HFFc6 (cell line): ENCODE data around the gene DHX35. TPM values are rescaled to one million over a fixed set of nuclear protein-coding genes. Genes with fewer than 3 reads are reported as not detected.

Experiments
- DNase-seq: peaks from one replicate; pipeline ENCODE4 v3.0.0-alpha.2; 2018
- H3K27ac Mint-ChIP-seq: 2 replicates; pipeline ENCODE4 v1.8.0; 2020; ENCODE audit warnings: mild to moderate bottlenecking, mixed read lengths
- H3K27me3 Mint-ChIP-seq: 2 replicates; pipeline ENCODE4 v1.8.0; 2021; ENCODE audit warnings: mild to moderate bottlenecking, moderate library complexity, mixed read lengths; ENCODE audit not compliant: insufficient read depth
- H3K36me3 Mint-ChIP-seq: 2 replicates; pipeline ENCODE4 v1.8.0; 2021; ENCODE audit warnings: low read depth, mixed read lengths
- H3K4me1 Mint-ChIP-seq: 2 replicates; pipeline ENCODE4 v1.8.0; 2020; ENCODE audit warnings: low read depth, mixed read lengths
- H3K4me3 Mint-ChIP-seq: 2 replicates; pipeline ENCODE4 v1.8.0; 2020; ENCODE audit warnings: mild to moderate bottlenecking, moderate library complexity, mixed read lengths
- H3K9me3 Mint-ChIP-seq: 2 replicates; pipeline ENCODE4 v1.8.0; 2020; ENCODE audit warnings: mild to moderate bottlenecking, mixed read lengths
- total RNA-seq, 6 experiments: library from RNA; stranded (reverse); fragmentation: NEBNext Ultra II Directional; extraction: Animal tissue kit (Norgen Biotek cat#: 25700); gene quantifications; 2 replicates in 1 of 6; 3 replicates in 5 of 6; pipeline ENCODE4 v1.2.3, GENCODE V29; 2021
- TF ChIP-seq, protein P1 (sequence below): fragments of 200-600 bp; sonication (generic); IDR thresholded peaks from 2 replicates; pipeline ENCODE4 v1.5.0; 2021; ENCODE audit warnings: antibody characterized with exemption, mild to moderate bottlenecking

The DHX35 gene
- total RNA-seq, 6 experiments from 2014 or later: 5.7 to 7.6 (median 6.8) TPM

DNA sequence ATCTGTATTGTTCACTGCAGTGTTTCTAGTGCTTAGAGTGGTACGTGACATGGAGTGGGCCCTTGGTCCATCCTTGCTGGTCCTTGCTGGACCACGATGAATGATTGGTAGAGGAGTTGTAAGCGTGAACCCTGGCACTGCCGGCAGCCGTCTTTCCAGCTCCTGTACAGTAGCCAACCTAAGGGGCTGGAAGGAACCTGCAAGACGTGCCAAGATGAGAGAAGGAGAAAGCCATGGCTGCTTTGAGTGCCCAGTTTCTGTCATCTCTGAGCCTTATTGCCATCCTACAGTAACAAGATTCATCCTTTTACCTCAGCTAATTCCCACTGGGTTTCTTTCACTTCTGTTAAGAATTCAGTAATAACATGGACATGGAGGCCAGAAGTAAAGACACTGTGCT is 5.9 kb downstream of the DHX35 start:
- H3K36me3 Mint-ChIP-seq: peaks cover 32% of the 10 kb centered on the region
- H3K27ac Mint-ChIP-seq: no peak overlapping the region
- peaks cover 52% of the 10 kb centered on the region for H3K4me1 Mint-ChIP-seq
- DNase-seq: no peak
- no peaks in the 10 kb centered on the region for H3K27me3 Mint-ChIP-seq
- H3K4me3 Mint-ChIP-seq: no peak overlapping the region
- H3K9me3 Mint-ChIP-seq: no peaks in the 10 kb centered on the region
- TF ChIP-seq, protein P1, sequence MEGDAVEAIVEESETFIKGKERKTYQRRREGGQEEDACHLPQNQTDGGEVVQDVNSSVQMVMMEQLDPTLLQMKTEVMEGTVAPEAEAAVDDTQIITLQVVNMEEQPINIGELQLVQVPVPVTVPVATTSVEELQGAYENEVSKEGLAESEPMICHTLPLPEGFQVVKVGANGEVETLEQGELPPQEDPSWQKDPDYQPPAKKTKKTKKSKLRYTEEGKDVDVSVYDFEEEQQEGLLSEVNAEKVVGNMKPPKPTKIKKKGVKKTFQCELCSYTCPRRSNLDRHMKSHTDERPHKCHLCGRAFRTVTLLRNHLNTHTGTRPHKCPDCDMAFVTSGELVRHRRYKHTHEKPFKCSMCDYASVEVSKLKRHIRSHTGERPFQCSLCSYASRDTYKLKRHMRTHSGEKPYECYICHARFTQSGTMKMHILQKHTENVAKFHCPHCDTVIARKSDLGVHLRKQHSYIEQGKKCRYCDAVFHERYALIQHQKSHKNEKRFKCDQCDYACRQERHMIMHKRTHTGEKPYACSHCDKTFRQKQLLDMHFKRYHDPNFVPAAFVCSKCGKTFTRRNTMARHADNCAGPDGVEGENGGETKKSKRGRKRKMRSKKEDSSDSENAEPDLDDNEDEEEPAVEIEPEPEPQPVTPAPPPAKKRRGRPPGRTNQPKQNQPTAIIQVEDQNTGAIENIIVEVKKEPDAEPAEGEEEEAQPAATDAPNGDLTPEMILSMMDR: no peak

DNA sequence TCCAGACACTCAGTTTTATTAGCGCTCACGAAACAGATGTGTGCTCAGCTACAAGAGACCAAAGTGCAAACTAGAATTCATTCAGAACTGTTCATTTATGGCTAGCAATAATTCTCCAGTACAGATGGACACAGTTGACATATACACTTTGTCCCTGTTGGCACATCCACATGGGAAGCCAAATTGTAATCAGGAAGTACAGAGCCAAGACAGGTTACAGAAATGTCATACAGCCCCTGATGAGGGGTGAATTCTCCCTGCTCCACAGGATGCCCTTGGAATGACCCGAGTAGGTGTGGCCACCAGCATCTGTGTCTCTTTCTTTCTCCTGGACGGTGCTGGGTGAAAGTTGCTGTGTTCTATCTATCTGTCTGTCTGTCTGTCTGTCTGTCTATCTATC is 7.6 kb downstream of the DHX35 start:
- TF ChIP-seq, protein P1: no peak
- peaks cover 40% of the 10 kb centered on the region for H3K4me1 Mint-ChIP-seq
- no peaks in the 10 kb centered on the region for H3K9me3 Mint-ChIP-seq
- H3K27me3 Mint-ChIP-seq: peaks cover 2% of the 10 kb centered on the region; the same call in 1 of the 2 replicates
- DNase-seq: no peak
- H3K27ac Mint-ChIP-seq: peak overlapping the region; percentile 85
- H3K4me3 Mint-ChIP-seq: peak overlapping the region; percentile 20; the same call in 1 of the 2 replicates
- H3K36me3 Mint-ChIP-seq: peaks cover 37% of the 10 kb centered on the region

DNA sequence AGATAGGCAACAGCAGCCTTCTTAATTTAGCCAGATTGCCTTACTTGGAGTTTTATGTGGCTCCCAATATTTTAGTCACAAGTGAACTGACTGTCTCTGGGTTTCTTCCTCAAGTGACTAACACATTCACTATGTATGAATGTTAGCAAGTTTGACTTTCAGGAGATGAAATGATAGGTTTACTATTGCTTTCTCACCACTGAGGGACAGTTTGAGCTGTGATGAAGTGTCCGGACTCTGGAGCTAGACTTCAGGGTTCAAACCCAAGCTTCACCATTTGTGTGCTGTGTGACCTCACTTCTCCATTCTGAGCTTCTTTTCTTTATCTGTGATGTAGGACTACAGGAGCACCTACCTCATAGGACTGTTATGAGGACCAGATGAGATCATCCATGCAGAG is 8.2 kb downstream of the DHX35 start:
- Mint-ChIP-seq H3K36me3 (peaks cover 40% of the 10 kb centered on the region), H3K4me3 (peak overlapping the region; percentile 44), H3K9me3 (no peaks in the 10 kb centered on the region), H3K27ac (peak overlapping the region; percentile 85), H3K4me1 (peaks cover 40% of the 10 kb centered on the region), H3K27me3 (peaks cover 2% of the 10 kb centered on the region; the same call in 1 of the 2 replicates)
- TF ChIP-seq, protein P1: no peak
- peak; percentile 89 for DNase-seq

DNA sequence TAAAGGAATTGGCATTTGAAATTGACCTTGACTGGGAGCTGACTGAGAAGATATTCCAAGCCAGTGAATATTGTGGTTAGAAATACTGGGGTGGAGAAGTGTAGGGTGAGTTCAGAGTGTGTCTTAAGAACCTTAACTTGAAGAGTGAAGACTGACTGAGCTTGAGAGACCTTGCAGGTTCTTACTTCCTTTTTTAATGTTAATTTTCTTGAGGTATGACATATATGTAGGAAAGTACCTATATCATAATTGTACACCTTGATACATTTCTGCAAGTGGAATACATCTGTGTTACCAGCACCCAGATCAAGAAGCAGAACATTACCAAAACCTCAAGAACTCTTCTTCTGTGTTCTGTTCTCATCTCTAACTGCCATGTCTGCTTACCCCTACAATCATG is 11.0 kb downstream of the DHX35 start:
- peaks cover 34% of the 10 kb centered on the region for H3K36me3 Mint-ChIP-seq
- peaks cover 2% of the 10 kb centered on the region; the same call in 1 of the 2 replicates for H3K27me3 Mint-ChIP-seq
- H3K4me1 Mint-ChIP-seq: peaks cover 28% of the 10 kb centered on the region
- H3K4me3 Mint-ChIP-seq: peak overlapping the region; percentile 4; the same call in 1 of the 2 replicates
- H3K9me3 Mint-ChIP-seq: no peaks in the 10 kb centered on the region
- no peak for DNase-seq
- TF ChIP-seq, protein P1: no peak
- H3K27ac Mint-ChIP-seq: peak overlapping the region; percentile 78

DNA sequence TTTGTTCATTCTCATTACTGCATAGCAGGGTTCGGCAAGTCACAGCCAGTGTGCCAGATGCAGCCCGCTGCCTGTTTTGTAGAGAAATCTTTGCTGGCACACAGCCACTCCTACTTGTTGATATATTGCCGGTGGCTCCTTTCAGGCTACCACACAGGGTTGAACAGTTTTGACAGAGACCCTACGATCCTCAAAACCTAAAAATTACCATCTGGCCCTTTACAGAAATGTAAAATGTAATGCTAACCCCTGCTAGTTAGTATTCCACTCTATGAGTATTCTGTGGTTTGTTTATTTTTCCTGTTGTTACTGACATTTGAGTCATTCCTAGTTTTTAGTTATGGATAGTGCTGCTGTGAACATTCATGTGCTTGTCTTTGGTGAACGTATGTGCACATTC is 11.5 kb downstream of the DHX35 start:
- H3K36me3 Mint-ChIP-seq: peaks cover 34% of the 10 kb centered on the region
- no peaks in the 10 kb centered on the region for H3K9me3 Mint-ChIP-seq
- TF ChIP-seq, protein P1: no peak
- H3K4me3 Mint-ChIP-seq: peak overlapping the region; percentile 43
- DNase-seq: peak; percentile 65
- peaks cover 2% of the 10 kb centered on the region; the same call in 1 of the 2 replicates for H3K27me3 Mint-ChIP-seq
- H3K4me1 Mint-ChIP-seq: peaks cover 27% of the 10 kb centered on the region
- H3K27ac Mint-ChIP-seq: peak overlapping the region; percentile 78
